ENCODE data around the gene WNT10A.

DNA sequence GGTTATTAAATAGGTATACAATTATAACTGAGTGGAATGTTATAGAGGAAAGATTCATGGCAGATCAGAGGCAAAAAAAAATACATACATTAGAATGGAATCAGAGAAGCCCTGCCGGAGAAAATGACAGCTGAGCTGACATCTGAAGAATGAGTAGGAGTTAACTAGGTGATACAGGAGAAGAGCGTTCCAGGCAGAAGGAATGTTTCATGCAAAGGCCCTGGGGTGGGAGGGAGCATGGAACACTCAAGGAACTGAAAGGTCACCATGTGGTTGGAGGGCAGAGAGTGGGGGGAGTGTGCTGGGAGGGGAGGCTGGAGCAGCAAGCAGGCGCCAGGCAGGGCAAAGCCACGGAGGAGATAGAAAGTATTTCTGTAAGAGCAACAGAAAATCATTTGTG lies 47.2 kb downstream of the WNT10A start:
- no peak for TF ChIP-seq POLR2AphosphoS5 (IDR thresholded peaks at IDR 0.05)
- TF ChIP-seq CTCF (IDR thresholded peaks at IDR 0.05) = no peak
- TF ChIP-seq POLR2A (IDR thresholded peaks at IDR 0.05) = no peak
- TF ChIP-seq EP300 (IDR thresholded peaks at IDR 0.05) = no peak

Measured in suprapubic skin (tissue), 4 donors.